Stimulated activated CD4-positive, alpha-beta T cell treated with anti-CD3 and anti-CD28 coated beads, Interleukin-2, amount 100 ng/mL, for 48 hours (primary cell): Measurements from ENCODE around the gene PLAAT1.

Source experiments
- DNase-seq, 2 donors: peaks; one replicate each; pipeline ENCODE4 v3.0.0-alpha.2; 2020

PLAAT1 gene

GRCh38 chr3:193253986-193254660 lies 13.1 kb downstream of the PLAAT1 start:
- DNase-seq, result no peak

DNA sequence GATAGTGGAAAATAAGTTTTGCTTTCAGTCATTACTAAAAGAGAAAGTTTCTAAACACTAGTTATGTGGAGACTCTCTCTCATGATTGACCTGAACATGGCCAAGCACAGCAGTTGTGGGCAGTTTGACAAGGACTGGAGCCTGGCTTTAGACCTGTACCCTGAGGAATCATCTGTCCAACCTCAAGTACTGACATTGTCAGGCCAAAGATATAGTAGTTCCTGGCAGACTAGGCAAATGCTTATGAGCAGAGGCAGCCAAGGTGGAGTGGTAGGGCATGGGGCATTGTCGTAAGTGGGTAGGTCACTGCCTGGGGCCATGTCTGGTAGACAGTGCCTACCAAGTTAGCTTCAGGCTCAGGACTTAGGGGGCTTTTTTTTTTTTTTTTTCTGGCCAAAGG lies 20.9 kb downstream of the PLAAT1 start:
- no peak for DNase-seq

DNA sequence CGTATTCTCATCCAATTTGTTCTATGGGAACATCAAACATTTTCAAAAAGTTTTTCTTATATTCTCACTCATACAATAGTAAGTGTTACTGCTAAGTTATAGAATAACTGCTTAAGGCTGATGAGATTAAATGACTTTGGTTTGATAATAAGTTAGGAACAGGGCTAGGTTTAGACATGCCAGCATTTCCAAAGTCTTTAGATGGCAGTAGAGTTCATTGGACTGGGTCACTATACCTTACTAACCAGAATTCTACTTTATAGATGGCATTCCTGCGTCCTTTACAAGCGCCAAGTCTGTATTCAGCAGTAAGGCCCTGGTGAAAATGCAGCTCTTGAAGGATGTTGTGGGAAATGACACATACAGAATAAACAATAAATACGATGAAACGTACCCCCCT lies 21.7 kb downstream of the PLAAT1 start:
- DNase-seq, result no peak

DNA sequence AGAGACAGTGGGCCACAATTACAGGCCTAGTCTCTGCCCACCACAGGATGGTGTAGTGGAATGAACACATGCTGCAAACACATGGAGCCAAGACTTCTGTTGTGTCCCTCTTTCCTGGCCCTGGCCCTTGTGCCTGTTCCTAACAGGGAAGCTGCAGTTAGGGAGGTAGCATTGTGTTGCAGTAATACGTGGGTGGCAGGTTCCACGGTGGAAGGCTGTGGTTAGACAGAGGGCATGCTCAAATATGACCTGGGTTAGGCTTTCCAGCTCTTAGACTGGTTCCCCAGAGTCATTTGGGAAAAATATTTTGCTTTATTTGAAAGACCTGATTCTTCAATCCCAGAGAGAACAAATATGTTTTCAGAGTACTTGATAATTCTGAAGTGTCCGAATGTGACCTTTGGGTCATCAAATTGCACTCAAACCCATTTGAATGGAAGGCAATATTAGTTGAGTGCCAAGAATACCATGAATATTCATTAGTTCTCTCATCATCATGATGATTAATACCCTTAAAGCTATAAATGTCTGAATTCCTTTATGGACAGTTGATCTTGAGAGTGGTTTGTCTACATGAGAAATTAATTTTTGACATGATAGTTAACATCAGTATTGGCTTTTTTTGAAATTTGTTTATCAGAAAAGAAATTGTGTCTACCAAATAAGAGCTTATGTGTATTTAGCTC lies 28.5 kb downstream of the PLAAT1 start:
- no peak for DNase-seq

GRCh38 chr3:193270451-193270850 lies 29.4 kb downstream of the PLAAT1 start:
- DNase-seq, result no peak

- no peak for DNase-seq
These were observed 30.2 kb downstream of the PLAAT1 start for GRCh38 chr3:193271101-193271840.

DNA sequence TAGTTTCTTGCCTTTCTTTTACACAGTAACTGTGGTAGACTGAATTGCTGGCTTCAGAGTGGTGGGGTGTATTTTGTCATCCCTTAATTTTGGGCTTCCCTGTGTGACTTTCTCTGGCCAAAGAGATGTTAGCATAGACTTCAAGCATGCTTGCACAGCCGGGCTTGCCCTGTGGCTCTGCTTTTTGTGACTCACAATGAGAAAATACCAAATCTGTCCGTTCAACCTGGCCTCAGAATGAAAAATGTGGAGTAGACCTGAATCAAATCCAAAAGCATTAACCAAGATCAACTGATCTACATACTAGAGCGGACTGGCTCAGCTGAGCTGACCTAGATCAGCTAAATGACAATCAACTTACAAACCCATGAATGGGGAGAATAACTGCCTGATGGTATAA lies 51.4 kb downstream of the PLAAT1 start:
- no peak for DNase-seq

DNA sequence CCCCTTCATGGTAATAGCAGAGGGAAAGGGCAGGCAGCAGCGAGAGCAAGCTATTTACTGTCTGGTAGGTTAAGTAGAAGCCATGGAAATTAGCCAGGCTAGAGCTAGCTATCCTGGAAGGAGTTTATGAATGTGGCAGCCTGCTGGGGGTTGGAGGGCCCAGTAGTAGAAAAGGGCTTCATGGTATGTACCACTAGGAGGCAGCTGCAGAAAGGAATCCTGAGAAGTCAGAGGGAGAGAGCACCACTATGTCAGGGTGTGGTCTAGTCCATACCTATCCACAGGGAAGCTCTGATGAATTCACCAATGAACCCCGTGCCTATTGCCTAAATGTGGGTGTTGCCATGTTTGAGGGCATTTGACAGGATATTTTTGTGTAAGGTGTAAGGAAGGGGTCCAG lies 55.0 kb downstream of the PLAAT1 start:
- DNase-seq, result no peak

DNA sequence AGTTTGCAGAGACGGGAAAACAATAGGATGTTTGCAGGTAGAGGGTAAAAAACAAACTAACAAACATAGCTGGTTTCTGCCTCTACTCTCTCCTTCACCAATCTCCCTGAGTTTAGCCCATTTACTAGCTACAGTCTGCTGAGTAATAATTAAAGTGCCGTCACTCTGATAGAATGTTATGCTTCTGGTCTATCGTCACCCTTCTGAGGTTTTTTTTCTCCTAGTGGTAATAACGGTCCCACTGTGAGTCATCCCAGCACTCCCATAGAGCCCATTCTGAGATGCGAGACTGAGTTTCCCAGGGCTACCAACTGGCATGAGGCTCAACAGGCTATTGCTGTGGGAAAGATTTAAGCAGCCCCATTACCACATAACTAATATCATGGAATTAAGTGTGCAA lies 56.4 kb downstream of the PLAAT1 start:
- no peak for DNase-seq

GRCh38 chr3:193301433-193301832 lies 60.4 kb downstream of the PLAAT1 start:
- DNase-seq, result no peak

GRCh38 chr3:193305356-193305755 lies 64.3 kb downstream of the PLAAT1 start:
- DNase-seq, result no peak

DNA sequence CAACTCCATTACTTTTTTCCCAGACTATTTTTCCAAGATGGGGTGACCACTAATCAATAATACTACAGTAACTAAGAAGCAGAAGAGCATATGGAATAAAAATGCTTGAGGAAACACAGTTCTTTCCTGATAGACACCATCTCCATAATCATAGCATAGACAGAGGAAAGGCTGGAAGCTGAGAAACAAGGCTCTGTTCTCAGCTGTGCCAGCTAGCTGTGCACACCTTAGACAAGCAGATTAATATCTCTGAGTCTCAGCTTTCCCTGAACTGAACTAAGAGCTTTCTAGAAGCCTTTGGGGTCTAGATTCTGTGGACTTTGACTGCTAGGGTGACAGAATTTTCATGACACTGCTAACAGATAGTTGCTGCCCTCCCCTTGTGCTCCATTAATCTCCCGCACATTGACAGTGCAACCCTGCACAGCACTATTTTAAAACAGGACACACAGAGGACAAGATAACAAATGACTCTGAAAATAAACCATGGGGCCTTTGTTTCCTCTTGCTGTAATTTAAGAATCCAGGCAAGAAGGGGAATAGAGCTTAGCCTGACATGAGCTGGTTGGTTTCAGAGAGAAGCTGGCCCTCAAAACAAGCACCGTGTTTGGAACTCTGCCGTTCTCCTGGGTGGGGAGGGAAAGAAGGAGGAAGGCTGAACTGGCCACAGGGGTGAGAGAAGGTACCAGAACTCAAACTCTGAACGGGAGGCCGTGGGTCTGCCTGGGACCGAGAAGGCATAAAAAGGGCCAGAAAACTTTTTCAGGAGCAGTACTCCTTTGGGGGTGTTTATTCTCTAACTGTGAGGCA lies 70.1 kb downstream of the PLAAT1 start:
- no peak for DNase-seq

- no peak for DNase-seq
These were observed 72.3 kb downstream of the PLAAT1 start for GRCh38 chr3:193313061-193313958.

- no peak for DNase-seq
These were observed 73.1 kb downstream of the PLAAT1 start for GRCh38 chr3:193314161-193314560.

- no peak for DNase-seq
These were observed 76.8 kb downstream of the PLAAT1 start for GRCh38 chr3:193317682-193318300.
